Loucy (cell line): ENCODE measurements around the gene NRSN1.

Source experiments
- H2AFZ ChIP-seq: fragments of 200-600 bp; sonication (generic); 2 replicates; pipeline ENCODE4 v1.6.0; 2016; ENCODE audit warnings: antibody characterized with exemption, mild to moderate bottlenecking, low read length, moderate library complexity
- H3F3A ChIP-seq: fragments of 200-600 bp; 2 replicates; pipeline ENCODE4 v1.6.0; 2016; ENCODE audit warnings: antibody characterized with exemption, low read depth, mild to moderate bottlenecking
- H3K27me3 ChIP-seq: fragments of 200-600 bp; sonication (generic); 2 replicates; pipeline ENCODE4 v1.6.1; 2014; ENCODE audit warnings: low read length, mild to moderate bottlenecking; ENCODE audit not compliant: insufficient read depth, poor library complexity, severe bottlenecking
- H3K36me3 ChIP-seq: fragments of 200-600 bp; sonication (generic); 2 replicates; pipeline ENCODE4 v1.6.1; 2016; ENCODE audit warnings: low read length; ENCODE audit not compliant: insufficient read depth
- H3K4me1 ChIP-seq: fragments of 200-600 bp; sonication (generic); 2 replicates; pipeline ENCODE4 v1.5.1; 2014; ENCODE audit warnings: low read length, mild to moderate bottlenecking; ENCODE audit not compliant: insufficient read depth, poor library complexity, severe bottlenecking
- H3K4me2 ChIP-seq: fragments of 200-600 bp; sonication (generic); 2 replicates; pipeline ENCODE4 v1.6.0; 2014; ENCODE audit warnings: antibody characterized with exemption, low read length, low read depth, mild to moderate bottlenecking; ENCODE audit not compliant: poor library complexity, severe bottlenecking
- H3K4me3 ChIP-seq: fragments of 200-600 bp; sonication (generic); 2 replicates; pipeline ENCODE4 v1.5.1; 2014; ENCODE audit warnings: low read length, mild to moderate bottlenecking, mixed read lengths; ENCODE audit not compliant: poor library complexity, severe bottlenecking
- H3K79me2 ChIP-seq: fragments of 200-600 bp; sonication (generic); 2 replicates; pipeline ENCODE4 v1.6.1; 2014; ENCODE audit warnings: low read length; ENCODE audit not compliant: insufficient read depth
- H3K9ac ChIP-seq: fragments of 200-600 bp; sonication (generic); 2 replicates; pipeline ENCODE4 v1.6.0; 2014; ENCODE audit warnings: mild to moderate bottlenecking, low read depth, low read length, moderate library complexity; ENCODE audit not compliant: poor library complexity, severe bottlenecking
- H3K9me2 ChIP-seq: fragments of 200-600 bp; sonication (generic); replicated peaks from 2 replicates; pipeline ENCODE4 v1.6.1; 2016; ENCODE audit warnings: low read depth, low read length, mixed read lengths
- H3K9me3 ChIP-seq: fragments of 200-600 bp; sonication (generic); 2 replicates; pipeline ENCODE4 v1.6.1; 2014; ENCODE audit warnings: mild to moderate bottlenecking, antibody characterized with exemption, low read length, low read depth; ENCODE audit not compliant: insufficient read depth
- H4K20me1 ChIP-seq: fragments of 200-600 bp; sonication (generic); 2 replicates; pipeline ENCODE4 v1.6.0; 2014; ENCODE audit warnings: antibody characterized with exemption, low read length, mild to moderate bottlenecking; ENCODE audit not compliant: insufficient read depth, poor library complexity, severe bottlenecking
- EZH2phosphoT487 ChIP-seq: fragments of 200-600 bp; IDR thresholded peaks from 2 replicates; pipeline ENCODE4 v1.6.1; 2018; ENCODE audit warnings: antibody characterized with exemption, mild to moderate bottlenecking, moderate library complexity, borderline replicate concordance
- TF ChIP-seq, protein P1 (sequence below): fragments of 200-600 bp; sonication (generic); conservative IDR thresholded peaks from 2 replicates; pipeline ENCODE4 v1.5.1; 2014; ENCODE audit warnings: mild to moderate bottlenecking, antibody characterized with exemption, low read length

Gene NRSN1

DNA sequence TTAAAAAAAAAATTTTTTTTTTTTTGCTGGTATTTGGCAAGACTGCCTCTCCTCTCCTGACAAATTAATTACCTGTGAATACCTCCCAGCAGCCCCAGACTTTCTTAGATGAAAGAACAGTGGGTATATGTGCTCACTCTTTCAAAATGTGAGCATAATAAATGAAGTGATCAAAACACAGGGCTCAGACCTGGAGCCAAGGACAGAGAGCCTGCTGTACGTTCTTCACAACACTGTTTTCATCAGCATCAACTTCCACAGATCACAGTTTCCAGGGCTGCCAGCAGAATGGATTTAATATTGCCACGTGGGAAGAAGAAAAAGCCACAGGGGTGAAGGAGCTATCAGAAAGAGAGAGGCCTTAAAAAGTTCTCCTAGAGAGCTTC lies 25.3 kb upstream of the NRSN1 start:
- Histone ChIP-seq H3K9me2 (no peaks in the 10 kb centered on the region), H3K9me3 (no peaks in the 10 kb centered on the region), H3K4me3 (no peak overlapping the region), H3K4me2 (no peak overlapping the region), H3K9ac (no peak overlapping the region), H3K4me1 (no peaks in the 10 kb centered on the region), H3K36me3 (no peaks in the 10 kb centered on the region), H3K27me3 (no peaks in the 10 kb centered on the region), H3F3A (no peaks in the 10 kb centered on the region), H3K79me2 (no peaks in the 10 kb centered on the region), H2AFZ (no peak overlapping the region), H4K20me1 (no peaks in the 10 kb centered on the region)
- TF ChIP-seq, protein P1, sequence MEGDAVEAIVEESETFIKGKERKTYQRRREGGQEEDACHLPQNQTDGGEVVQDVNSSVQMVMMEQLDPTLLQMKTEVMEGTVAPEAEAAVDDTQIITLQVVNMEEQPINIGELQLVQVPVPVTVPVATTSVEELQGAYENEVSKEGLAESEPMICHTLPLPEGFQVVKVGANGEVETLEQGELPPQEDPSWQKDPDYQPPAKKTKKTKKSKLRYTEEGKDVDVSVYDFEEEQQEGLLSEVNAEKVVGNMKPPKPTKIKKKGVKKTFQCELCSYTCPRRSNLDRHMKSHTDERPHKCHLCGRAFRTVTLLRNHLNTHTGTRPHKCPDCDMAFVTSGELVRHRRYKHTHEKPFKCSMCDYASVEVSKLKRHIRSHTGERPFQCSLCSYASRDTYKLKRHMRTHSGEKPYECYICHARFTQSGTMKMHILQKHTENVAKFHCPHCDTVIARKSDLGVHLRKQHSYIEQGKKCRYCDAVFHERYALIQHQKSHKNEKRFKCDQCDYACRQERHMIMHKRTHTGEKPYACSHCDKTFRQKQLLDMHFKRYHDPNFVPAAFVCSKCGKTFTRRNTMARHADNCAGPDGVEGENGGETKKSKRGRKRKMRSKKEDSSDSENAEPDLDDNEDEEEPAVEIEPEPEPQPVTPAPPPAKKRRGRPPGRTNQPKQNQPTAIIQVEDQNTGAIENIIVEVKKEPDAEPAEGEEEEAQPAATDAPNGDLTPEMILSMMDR: no peak
- TF ChIP-seq EZH2phosphoT487: no peak

DNA sequence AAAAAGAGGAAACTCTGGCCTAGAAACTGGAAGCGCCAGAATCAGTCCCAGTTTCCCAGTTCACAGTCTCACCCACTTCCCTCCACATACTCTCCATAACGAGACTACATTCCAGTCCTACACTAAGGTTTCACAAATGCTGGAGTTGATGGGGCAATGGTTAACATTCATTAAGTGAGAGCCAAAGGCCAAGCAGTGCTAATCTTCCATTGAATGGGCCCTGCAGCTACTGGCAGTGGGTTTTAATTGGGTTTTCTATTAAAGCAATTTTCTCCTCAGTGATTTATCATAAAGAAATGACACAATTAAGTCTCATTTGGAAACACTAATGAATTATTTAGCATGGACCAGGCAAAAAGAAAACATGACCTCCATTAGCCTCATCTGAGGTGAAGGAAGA lies 20.8 kb upstream of the NRSN1 start:
- Histone ChIP-seq H2AFZ (no peak overlapping the region), H3K9me3 (no peaks in the 10 kb centered on the region), H3K36me3 (no peaks in the 10 kb centered on the region), H3K27me3 (no peaks in the 10 kb centered on the region), H4K20me1 (no peaks in the 10 kb centered on the region), H3K9ac (no peak overlapping the region), H3K4me2 (no peak overlapping the region), H3K4me3 (no peak overlapping the region), H3K9me2 (no peaks in the 10 kb centered on the region), H3K79me2 (no peaks in the 10 kb centered on the region), H3F3A (no peaks in the 10 kb centered on the region), H3K4me1 (no peaks in the 10 kb centered on the region)
- TF ChIP-seq, protein P1: no peak
- TF ChIP-seq EZH2phosphoT487: no peak

DNA sequence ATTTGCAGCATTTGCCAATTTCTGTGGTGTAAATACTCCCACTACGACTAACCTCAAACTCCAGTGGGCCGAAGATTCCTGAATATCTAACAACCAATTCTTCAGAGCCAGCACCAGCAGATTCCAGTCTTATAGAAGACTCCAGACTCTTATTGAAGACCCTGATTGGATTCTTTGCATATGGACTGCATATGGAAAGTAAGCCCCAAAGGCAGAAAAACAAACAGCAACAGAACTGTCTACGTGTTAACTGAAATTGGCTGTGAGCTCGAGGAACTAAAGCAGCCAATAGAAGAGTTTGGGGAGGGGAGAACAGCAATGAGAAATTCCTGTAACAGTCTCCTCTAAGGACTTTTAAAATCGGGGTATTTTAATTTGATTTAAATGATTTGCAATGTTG lies 19.7 kb upstream of the NRSN1 start:
- Histone ChIP-seq H3K4me2 (no peak overlapping the region), H3K9me2 (no peaks in the 10 kb centered on the region), H3K36me3 (no peaks in the 10 kb centered on the region), H3F3A (no peaks in the 10 kb centered on the region), H3K4me3 (no peak overlapping the region), H4K20me1 (no peaks in the 10 kb centered on the region), H3K79me2 (no peaks in the 10 kb centered on the region), H3K27me3 (no peaks in the 10 kb centered on the region), H3K4me1 (no peaks in the 10 kb centered on the region), H3K9ac (no peak overlapping the region), H2AFZ (no peak overlapping the region), H3K9me3 (no peaks in the 10 kb centered on the region)
- TF ChIP-seq, protein P1: no peak
- TF ChIP-seq EZH2phosphoT487: no peak
